ENCODE results near the gene PCBP4.

Gene PCBP4

DNA sequence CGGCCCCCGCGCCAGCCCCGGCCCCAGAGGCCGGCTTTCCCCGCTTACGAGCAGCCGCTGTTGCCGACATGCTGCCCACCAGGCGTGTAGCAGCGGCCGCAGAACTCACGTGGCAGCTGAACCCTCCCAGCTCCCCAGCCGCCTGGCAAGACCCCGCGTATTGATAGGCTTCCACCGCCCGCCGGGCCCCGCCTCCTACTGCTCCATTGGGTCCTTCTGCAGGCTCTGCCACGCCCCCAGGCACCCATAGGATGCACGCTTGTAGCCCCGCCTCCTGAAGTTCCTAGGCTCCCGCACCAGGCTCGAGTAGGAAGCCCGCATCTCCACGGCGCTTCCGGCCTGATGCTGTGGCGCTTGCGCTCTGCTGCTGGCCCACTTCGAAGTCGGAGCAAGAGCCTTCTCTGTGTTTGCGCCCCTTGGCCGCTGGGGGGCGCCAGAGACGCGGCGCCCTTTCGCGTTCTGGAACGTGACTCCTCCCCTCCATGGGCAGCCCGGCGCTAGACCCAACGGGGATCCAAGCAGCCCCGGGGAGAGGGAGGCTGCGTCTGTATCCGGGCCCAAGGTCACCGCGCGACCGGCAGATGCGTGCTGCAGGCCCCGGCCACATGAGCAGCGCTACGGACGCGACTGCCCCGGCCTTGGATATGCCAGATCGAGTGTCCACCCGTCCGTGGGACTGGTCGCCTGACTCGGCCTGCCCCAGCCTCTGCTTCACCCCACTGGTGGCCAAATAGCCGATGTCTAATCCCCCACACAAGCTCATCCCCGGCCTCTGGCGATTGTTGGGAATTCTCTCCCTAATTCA is 25.3 kb downstream of the PCBP4 start, which contains the start of the genes PARP3 and RRP9:
Gene PARP3 (plus strand): TSS at position 566 of the 805 bp plus-strand sequence. CDS start 993 bp downstream, outside the sequence.
Gene RRP9 (minus strand): TSS at position 107 of the 805 bp plus-strand sequence. CDS start 37 bp downstream, at position 70.
- Mint-ChIP-seq H3K4me3 (peak within 1 kb of the TSS; percentile 86 to 92), H3K4me1 (ENCODE audit: low read depth in 2 of 2) (peaks cover 28 to 34% of the 10 kb centered on the region in 2 donors), H3K9me3 (no peaks in the 10 kb centered on the region), H3K27ac (peak within 1 kb of the TSS; percentile 89 to 93), H3K27me3 (no peaks in the 10 kb centered on the region), H3K36me3 (ENCODE audit: insufficient read depth) (peaks cover 9% of the 10 kb centered on the region)
- peak; percentile 90 for ATAC-seq (replicated peaks)
- peak; percentile 98 to 99 (median 99) for DNase-seq

DNA sequence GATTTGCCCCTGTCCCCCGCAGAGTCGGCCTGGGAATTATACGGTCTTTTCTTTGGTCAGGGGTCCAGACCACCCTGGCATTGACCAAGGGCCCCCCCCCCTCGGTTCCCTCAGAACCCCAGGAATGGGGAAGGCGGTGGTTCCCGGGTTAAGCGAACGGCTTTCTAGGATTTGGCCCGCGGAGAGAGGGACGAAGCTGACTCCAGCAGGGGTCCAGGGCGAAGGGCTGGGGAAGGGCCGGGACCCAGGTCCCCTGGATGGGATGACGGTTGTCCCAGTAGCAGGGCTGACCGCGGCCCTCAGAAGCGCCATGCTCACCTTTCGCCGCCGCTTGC is 25.8 kb downstream of the PCBP4 start:
- H3K4me1 Mint-ChIP-seq (ENCODE audit: low read depth in 2 of 2), result peaks cover 28 to 34% of the 10 kb centered on the region in 2 donors
- peaks cover 14% of the 10 kb centered on the region for H3K36me3 Mint-ChIP-seq (ENCODE audit: insufficient read depth)
- H3K27ac Mint-ChIP-seq, result peak overlapping the region; percentile 89 to 93
- no peak for DNase-seq
- ATAC-seq (replicated peaks), result no peak
- peak overlapping the region; percentile 86 to 92 for H3K4me3 Mint-ChIP-seq
- no peaks in the 10 kb centered on the region for H3K27me3 Mint-ChIP-seq
- H3K9me3 Mint-ChIP-seq, result no peaks in the 10 kb centered on the region

- no peak for ATAC-seq (replicated peaks)
- Mint-ChIP-seq H3K9me3 (no peaks in the 10 kb centered on the region), H3K4me3 (peak overlapping the region; percentile 86 to 92), H3K4me1 (ENCODE audit: low read depth in 2 of 2) (peaks cover 28 to 34% of the 10 kb centered on the region in 2 donors), H3K27ac (peak overlapping the region; percentile 89 to 93), H3K36me3 (ENCODE audit: insufficient read depth) (peaks cover 15% of the 10 kb centered on the region), H3K27me3 (no peaks in the 10 kb centered on the region)
- no peak for DNase-seq
Measured at GRCh38 chr3:51940648-51941462, 26.4 kb downstream of the PCBP4 start.

DNA sequence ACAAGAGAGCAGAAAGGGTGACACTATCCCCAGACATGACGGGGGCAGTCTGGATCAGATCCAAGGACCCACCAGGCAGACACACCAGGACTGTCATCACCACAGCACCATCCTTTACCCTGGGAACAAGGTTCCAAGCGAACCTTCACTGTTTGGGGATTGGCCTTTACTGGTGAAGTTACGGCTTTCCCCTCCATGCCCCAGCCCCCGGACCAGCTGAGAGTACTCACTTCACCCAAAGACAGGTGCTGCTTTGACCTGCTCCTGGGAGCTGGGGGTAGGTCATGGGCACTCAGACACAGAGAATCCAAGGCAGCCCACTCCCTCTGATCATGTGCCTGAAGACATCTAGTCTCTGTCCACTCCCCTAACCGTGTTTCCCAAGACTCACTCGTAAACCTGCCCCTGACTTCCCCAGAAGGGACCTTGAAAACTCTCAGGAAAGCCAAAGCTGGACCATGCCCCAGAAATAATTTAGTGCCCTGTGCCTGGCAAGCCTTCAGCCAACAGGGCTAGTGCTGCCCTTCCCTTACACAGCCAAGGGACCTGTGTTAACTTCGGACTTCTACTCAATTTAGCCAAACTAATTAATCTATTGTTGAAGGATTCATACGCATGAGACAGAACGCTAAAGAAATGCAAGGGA is 28.4 kb downstream of the PCBP4 start:
- no peak overlapping the region for H3K4me3 Mint-ChIP-seq

GRCh38 chr3:51937611-51938450 is 29.4 kb downstream of the PCBP4 start:
- Mint-ChIP-seq H3K4me1 (ENCODE audit: low read depth in 2 of 2) (peaks cover 26 to 31% of the 10 kb centered on the region in 2 donors), H3K27me3 (no peaks in the 10 kb centered on the region), H3K27ac (peak overlapping the region in 1 of 2 donors; percentile 23), H3K36me3 (ENCODE audit: insufficient read depth) (peaks cover 25% of the 10 kb centered on the region), H3K4me3 (no peak overlapping the region), H3K9me3 (no peaks in the 10 kb centered on the region)
- ATAC-seq (replicated peaks) (no peak), DNase-seq (no peak)

More for the DNA sequence above, 28.4 kb downstream of the PCBP4 start:
- no peak overlapping the region for H3K27ac Mint-ChIP-seq
- ATAC-seq (replicated peaks) (no peak), DNase-seq (no peak)
- H3K27me3 Mint-ChIP-seq, result no peaks in the 10 kb centered on the region
- peaks cover 25% of the 10 kb centered on the region for H3K36me3 Mint-ChIP-seq (ENCODE audit: insufficient read depth)
- no peaks in the 10 kb centered on the region for H3K9me3 Mint-ChIP-seq
- H3K4me1 Mint-ChIP-seq (ENCODE audit: low read depth in 2 of 2), result peaks cover 28 to 34% of the 10 kb centered on the region in 2 donors

GRCh38 chr3:51937014-51937413 is 30.2 kb downstream of the PCBP4 start:
- H3K4me1 Mint-ChIP-seq (ENCODE audit: low read depth in 2 of 2), result peaks cover 18 to 27% of the 10 kb centered on the region in 2 donors
- no peaks in the 10 kb centered on the region for H3K27me3 Mint-ChIP-seq
- H3K36me3 Mint-ChIP-seq (ENCODE audit: insufficient read depth), result peaks cover 25% of the 10 kb centered on the region
- H3K27ac Mint-ChIP-seq, result no peak overlapping the region
- ATAC-seq (replicated peaks) (no peak), DNase-seq (no peak)
- no peak overlapping the region for H3K4me3 Mint-ChIP-seq
- no peaks in the 10 kb centered on the region for H3K9me3 Mint-ChIP-seq

DNA sequence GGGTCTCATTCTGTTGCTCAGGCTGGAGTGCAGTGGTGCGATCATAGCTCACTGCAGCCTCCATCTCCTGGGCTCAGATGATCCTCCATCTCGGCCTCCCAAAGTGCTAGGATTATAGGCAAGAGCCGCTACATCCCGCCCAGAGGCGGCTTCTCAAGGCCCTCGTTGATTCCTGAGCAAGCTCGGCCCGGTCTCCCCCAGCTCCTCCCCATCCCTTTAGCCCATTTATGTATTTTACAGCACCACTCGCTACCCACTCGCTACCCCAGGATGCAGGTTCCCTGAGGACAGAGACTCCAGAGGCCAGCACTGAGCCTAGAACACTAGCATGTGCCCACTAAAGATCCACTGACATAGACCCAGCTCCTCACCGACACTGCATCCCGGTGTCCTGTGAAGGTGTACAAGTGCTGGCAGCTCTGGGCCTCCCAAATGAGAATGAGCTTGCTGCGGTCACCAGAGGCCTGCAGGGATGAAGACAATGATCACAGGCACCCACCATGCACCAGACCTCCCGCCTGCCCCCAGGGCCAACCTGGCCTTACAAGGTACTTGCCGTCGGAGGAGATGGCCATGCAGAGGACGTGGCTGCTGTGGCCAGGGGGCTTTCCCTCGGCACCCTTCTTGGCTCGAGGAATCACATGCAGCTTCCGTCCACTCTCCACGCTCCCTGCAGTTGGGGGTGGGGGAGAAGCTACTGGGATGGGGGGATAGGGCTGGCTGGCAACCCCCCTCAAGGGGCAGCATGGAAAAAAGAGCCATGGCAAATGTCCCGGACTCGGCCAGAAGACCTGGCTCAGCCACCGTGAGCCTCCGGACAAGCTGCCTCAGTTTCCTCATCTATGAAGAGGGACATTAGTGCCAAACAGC is 31.1 kb downstream of the PCBP4 start:
- ATAC-seq (replicated peaks), result no peak
- DNase-seq, result no peak
- H3K36me3 Mint-ChIP-seq (ENCODE audit: insufficient read depth), result peaks cover 21% of the 10 kb centered on the region
- H3K4me1 Mint-ChIP-seq (ENCODE audit: low read depth in 2 of 2), result peaks cover 14 to 18% of the 10 kb centered on the region in 2 donors
- H3K9me3 Mint-ChIP-seq, result no peaks in the 10 kb centered on the region
- no peaks in the 10 kb centered on the region for H3K27me3 Mint-ChIP-seq
- no peak overlapping the region for H3K27ac Mint-ChIP-seq
- no peak overlapping the region for H3K4me3 Mint-ChIP-seq

DNA sequence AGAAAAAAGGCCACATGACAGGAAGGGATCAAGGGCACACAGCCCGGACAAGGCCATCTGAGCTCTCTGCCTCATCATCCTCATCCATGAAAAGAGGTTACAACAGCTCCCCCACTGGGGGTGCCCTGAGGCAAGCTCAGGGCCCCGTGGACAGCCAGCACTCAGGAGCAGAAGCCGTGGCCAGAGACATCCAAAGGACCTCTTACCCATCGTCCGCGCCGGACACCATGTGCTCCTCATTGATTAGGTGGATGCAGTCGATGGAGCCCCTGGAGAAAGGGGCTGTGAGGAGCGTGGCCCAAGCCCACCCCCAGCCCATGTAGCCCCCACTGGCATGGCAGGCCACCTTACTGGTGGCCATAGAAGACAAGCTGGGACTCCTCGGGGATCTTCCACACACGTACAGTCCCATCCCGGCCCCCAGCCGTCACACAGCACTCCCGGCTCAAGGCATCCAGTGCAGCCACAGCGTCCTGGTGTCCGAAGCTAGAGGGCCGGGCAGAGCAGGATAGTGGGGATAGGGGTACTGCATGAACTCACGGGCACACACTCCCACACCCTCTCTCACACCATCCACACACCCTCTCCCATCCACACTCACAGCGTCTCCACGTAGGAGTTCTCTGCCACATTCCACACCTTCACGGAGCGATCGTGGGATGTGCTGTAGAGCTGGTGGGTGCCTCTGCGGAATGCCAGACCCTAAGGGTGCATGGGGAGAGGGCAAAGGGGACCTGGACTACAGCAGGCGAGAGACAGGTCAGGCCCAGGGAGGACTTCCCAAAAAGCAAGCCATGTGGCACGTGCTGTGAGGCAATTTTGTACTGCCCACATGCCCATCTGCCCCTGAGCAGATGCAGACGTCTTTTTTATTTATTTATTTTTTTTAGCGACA is 32.0 kb downstream of the PCBP4 start:
- DNase-seq (no peak), ATAC-seq (replicated peaks) (no peak)
- H3K4me3 Mint-ChIP-seq, result no peak overlapping the region
- H3K27ac Mint-ChIP-seq, result no peak overlapping the region
- H3K4me1 Mint-ChIP-seq (ENCODE audit: low read depth in 2 of 2), result peaks cover 6 to 9% of the 10 kb centered on the region in 2 donors
- H3K9me3 Mint-ChIP-seq, result no peaks in the 10 kb centered on the region
- no peaks in the 10 kb centered on the region for H3K27me3 Mint-ChIP-seq
- H3K36me3 Mint-ChIP-seq (ENCODE audit: insufficient read depth), result peaks cover 21% of the 10 kb centered on the region

- peaks cover 21% of the 10 kb centered on the region for H3K36me3 Mint-ChIP-seq (ENCODE audit: insufficient read depth)
- no peak overlapping the region for H3K4me3 Mint-ChIP-seq
- no peaks in the 10 kb centered on the region for H3K9me3 Mint-ChIP-seq
- no peak for DNase-seq
- no peaks in the 10 kb centered on the region for H3K27me3 Mint-ChIP-seq
- ATAC-seq (replicated peaks), result no peak
- no peak overlapping the region for H3K27ac Mint-ChIP-seq
- H3K4me1 Mint-ChIP-seq (ENCODE audit: low read depth in 2 of 2), result peaks cover 4 to 5% of the 10 kb centered on the region in 2 donors
Measured at GRCh38 chr3:51934139-51934850, 33.0 kb downstream of the PCBP4 start.

DNA sequence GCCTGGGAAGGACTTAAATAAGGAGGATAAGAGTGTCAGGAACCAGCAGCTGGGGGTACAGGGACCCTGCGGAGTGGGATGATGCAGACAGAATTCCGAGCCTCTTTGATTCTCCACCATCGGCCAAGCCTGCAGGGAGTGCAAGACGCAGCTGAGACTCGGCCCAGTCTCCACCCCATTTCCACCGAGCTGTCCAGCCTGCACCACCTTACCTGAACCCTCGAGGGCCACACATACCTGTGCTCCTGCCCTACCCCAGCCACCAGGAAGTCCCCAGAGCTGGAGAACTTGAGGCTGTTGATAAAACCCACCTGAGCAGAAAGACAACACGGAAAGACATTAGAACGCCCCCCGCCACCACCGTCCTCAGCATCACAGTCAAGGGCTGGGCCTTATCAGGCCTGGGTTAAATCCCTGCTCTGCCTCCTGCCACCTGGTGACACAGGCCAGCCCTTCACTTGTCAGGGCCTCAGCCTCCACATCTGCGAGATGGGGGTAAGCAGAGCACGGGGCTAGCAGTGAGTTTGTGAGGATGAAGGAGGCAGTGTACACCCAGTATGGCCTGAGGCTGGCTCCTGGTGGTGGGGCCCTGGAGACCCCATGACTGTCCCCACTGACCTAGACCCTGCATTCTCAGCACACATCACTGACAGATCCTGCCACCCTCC is 33.6 kb downstream of the PCBP4 start:
- Mint-ChIP-seq H3K4me3 (no peak overlapping the region), H3K36me3 (ENCODE audit: insufficient read depth) (peaks cover 21% of the 10 kb centered on the region), H3K4me1 (ENCODE audit: low read depth in 2 of 2) (no peaks in the 10 kb centered on the region), H3K9me3 (no peaks in the 10 kb centered on the region), H3K27ac (no peak overlapping the region), H3K27me3 (no peaks in the 10 kb centered on the region)
- no peak for DNase-seq
- ATAC-seq (replicated peaks), result no peak
